Mesenchymal stem cell (in vitro differentiated cells and primary cell): ENCODE measurements around the gene ADARB2.

Experiments
- DNase-seq: peaks from one replicate; pipeline ENCODE4 v3.0.0-alpha.2; 2013
- H2AFZ ChIP-seq: one replicate; pipeline ENCODE4 v1.6.1; 2013; ENCODE audit warnings: low read depth, mild to moderate bottlenecking, control low read depth, inconsistent platforms, low read length, moderate library complexity
- H2AK5ac ChIP-seq: 2 replicates; pipeline ENCODE4 v1.6.1; 2013; ENCODE audit warnings: low read length, moderate library complexity, mild to moderate bottlenecking, inconsistent platforms; ENCODE audit not compliant: severe bottlenecking
- H2BK120ac ChIP-seq: one replicate; pipeline ENCODE4 v1.6.1; 2013; ENCODE audit warnings: low read depth, mild to moderate bottlenecking, inconsistent platforms, low read length, moderate library complexity
- H2BK12ac ChIP-seq, 2 experiments: one replicate each; pipeline ENCODE4 v1.6.1; 2013; ENCODE audit warnings: inconsistent platforms in 2 of 2, low read length in 2 of 2, mild to moderate bottlenecking in 2 of 2, moderate library complexity in 2 of 2, control low read depth in 1 of 2
- H2BK15ac ChIP-seq: one replicate; pipeline ENCODE4 v1.6.1; 2013; ENCODE audit warnings: mild to moderate bottlenecking, low read depth, inconsistent platforms; ENCODE audit not compliant: poor library complexity, severe bottlenecking
- H2BK5ac ChIP-seq: 2 replicates; pipeline ENCODE4 v1.6.1; 2013; ENCODE audit warnings: low read depth, mild to moderate bottlenecking, low read length, control low read depth, inconsistent platforms; ENCODE audit not compliant: poor library complexity, severe bottlenecking
- H3K14ac ChIP-seq, 2 experiments: one replicate each; pipeline ENCODE4 v1.6.1; 2013; ENCODE audit warnings: inconsistent platforms in 2 of 2, low read length in 2 of 2, control low read depth in 1 of 2, mild to moderate bottlenecking in 1 of 2, moderate library complexity in 1 of 2
- H3K18ac ChIP-seq, 2 experiments: one replicate each; pipeline ENCODE4 v1.6.1; 2013; ENCODE audit warnings: inconsistent platforms in 2 of 2, low read length in 2 of 2, control low read depth in 1 of 2, low read depth in 1 of 2, mild to moderate bottlenecking in 1 of 2
- H3K23ac ChIP-seq, 2 experiments: one replicate each; pipeline ENCODE4 v1.6.1; 2013; ENCODE audit warnings: inconsistent platforms in 2 of 2, low read length in 2 of 2, mild to moderate bottlenecking in 2 of 2, moderate library complexity in 2 of 2, control low read depth in 1 of 2
- H3K27ac ChIP-seq: 2 replicates; pipeline ENCODE4 v1.5.1; 2013; ENCODE audit warnings: mild to moderate bottlenecking, moderate library complexity, low read length, control low read depth, inconsistent platforms; ENCODE audit not compliant: poor library complexity, severe bottlenecking
- H3K27me3 ChIP-seq, 2 experiments: 2 replicates each; pipeline versions ENCODE4 v1.6.1 to v1.7.0; 2013; ENCODE audit warnings: low read length in 2 of 2, mild to moderate bottlenecking in 2 of 2, moderate library complexity in 2 of 2, control low read depth in 1 of 2, inconsistent platforms in 1 of 2; ENCODE audit not compliant: control insufficient read depth in 1 of 2, insufficient read depth in 1 of 2
- H3K36me3 ChIP-seq, 2 experiments: 2 replicates each; pipeline versions ENCODE4 v1.6.1 to v1.7.0; 2013; ENCODE audit warnings: low read length in 2 of 2, control low read depth in 1 of 2, inconsistent platforms in 1 of 2, low read depth in 1 of 2, mild to moderate bottlenecking in 1 of 2; ENCODE audit not compliant: insufficient read depth in 2 of 2, control insufficient read depth in 1 of 2
- H3K4ac ChIP-seq, 2 experiments: one replicate each; pipeline ENCODE4 v1.6.1; 2013; ENCODE audit warnings: inconsistent platforms in 2 of 2, low read length in 2 of 2, mild to moderate bottlenecking in 2 of 2, moderate library complexity in 2 of 2, control low read depth in 1 of 2, low read depth in 1 of 2
- H3K4me1 ChIP-seq: 2 replicates; pipeline ENCODE4 v1.6.1; 2013; ENCODE audit warnings: low read depth, low read length, control low read depth; ENCODE audit not compliant: control insufficient read depth, insufficient read depth
- H3K4me2 ChIP-seq: 2 replicates; pipeline ENCODE4 v1.6.1; 2013; ENCODE audit warnings: low read length, mild to moderate bottlenecking, inconsistent platforms; ENCODE audit not compliant: poor library complexity, severe bottlenecking
- H3K4me3 ChIP-seq, 2 experiments: 2 replicates each; pipeline versions ENCODE4 v1.5.1 to v1.7.0; 2013; ENCODE audit warnings: low read length in 2 of 2, mild to moderate bottlenecking in 2 of 2, control low read depth in 1 of 2, low read depth in 1 of 2; ENCODE audit not compliant: insufficient read depth in 1 of 2
- H3K79me1 ChIP-seq: replicated peaks from 2 replicates; pipeline ENCODE4 v1.6.1; 2013; ENCODE audit warnings: mild to moderate bottlenecking, control low read depth, low read length, inconsistent platforms; ENCODE audit not compliant: poor library complexity, severe bottlenecking
- H3K9ac ChIP-seq: 2 replicates; pipeline ENCODE4 v1.7.0; 2013; ENCODE audit warnings: mild to moderate bottlenecking, low read length, moderate library complexity
- H3K9me3 ChIP-seq: 2 replicates; pipeline ENCODE4 v1.7.0; 2013; ENCODE audit warnings: mild to moderate bottlenecking, low read length; ENCODE audit not compliant: control insufficient read depth
- H4K8ac ChIP-seq: one replicate; pipeline ENCODE4 v1.6.1; 2013; ENCODE audit warnings: inconsistent platforms, mild to moderate bottlenecking, low read length, moderate library complexity
- H4K91ac ChIP-seq: one replicate; pipeline ENCODE4 v1.6.1; 2013; ENCODE audit warnings: mild to moderate bottlenecking, low read length, inconsistent platforms
- WGBS: methylation state at CpG from one replicate; pipeline ENCODE4 v1.1.7; 2013; ENCODE audit warnings: mixed read lengths; 5-methylcytosine and 5-hydroxymethylcytosine counted together

ADARB2 gene

DNA sequence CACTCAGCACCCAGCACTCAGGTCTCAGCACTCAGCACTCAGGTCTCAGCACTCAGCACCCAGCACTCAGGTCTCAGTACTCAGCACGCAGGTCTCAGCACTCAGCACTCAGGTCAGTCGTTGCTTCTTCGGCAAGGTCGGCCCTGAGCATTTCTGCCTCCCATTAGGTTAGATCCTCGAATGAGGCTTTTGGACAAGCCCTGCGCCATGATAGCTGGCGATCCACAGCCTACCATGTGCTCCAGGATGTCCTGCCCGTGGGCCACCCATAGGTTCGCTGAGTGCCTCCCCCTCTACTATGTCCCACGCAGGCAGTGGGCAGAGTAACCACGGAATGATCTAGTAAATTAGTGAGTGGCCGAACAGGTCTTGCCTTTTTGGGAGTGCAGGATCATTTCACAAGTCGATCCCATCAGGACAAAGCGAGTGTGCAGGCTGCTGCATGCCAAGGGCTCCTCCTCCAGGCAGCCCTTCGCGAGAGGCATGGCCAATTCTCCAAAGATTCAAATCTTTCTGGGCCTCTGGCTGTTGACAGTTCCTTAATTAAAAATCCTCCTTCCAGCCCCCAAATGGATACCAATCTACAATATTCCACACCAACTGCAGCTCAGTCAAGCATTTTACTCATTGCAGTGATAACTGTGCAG lies 206.3 kb downstream of the ADARB2 start:
- no peak overlapping the region for H3K27ac ChIP-seq
- H3K14ac ChIP-seq = no peak overlapping the region
- H3K9me3 ChIP-seq = no peaks in the 10 kb centered on the region
- WGBS = 83% methylated on average over 16 of the region's 16 CpGs
- no peak overlapping the region for H2BK5ac ChIP-seq
- no peak overlapping the region for H3K23ac ChIP-seq
- H4K8ac ChIP-seq = no peak overlapping the region
- H2BK120ac ChIP-seq = no peak overlapping the region
- no peak overlapping the region for H2AK5ac ChIP-seq
- H3K36me3 ChIP-seq = no peaks in the 10 kb centered on the region
- no peaks in the 10 kb centered on the region for H3K79me1 ChIP-seq
- no peak overlapping the region for H3K4ac ChIP-seq
- no peak overlapping the region for H3K4me2 ChIP-seq
- H3K4me1 ChIP-seq = no peaks in the 10 kb centered on the region
- DNase-seq = no peak
- H2BK15ac ChIP-seq = no peak overlapping the region
- H3K18ac ChIP-seq = no peak overlapping the region
- no peak overlapping the region for H4K91ac ChIP-seq
- no peak overlapping the region for H2BK12ac ChIP-seq
- H3K27me3 ChIP-seq = no peaks in the 10 kb centered on the region
- H3K4me3 ChIP-seq = no peak overlapping the region
- H2AFZ ChIP-seq = no peak overlapping the region
- no peak overlapping the region for H3K9ac ChIP-seq

GRCh38 chr10:1529806-1530413 lies 207.4 kb downstream of the ADARB2 start:
- H2BK5ac ChIP-seq = no peak overlapping the region
- 83% methylated on average over 15 of the region's 15 CpGs for WGBS
- H4K91ac ChIP-seq = peak overlapping the region; percentile 66
- no peaks in the 10 kb centered on the region for H3K4me1 ChIP-seq
- no peak overlapping the region for H2BK120ac ChIP-seq
- no peak overlapping the region for H2BK15ac ChIP-seq
- no peak overlapping the region for H2AFZ ChIP-seq
- no peak overlapping the region for H3K4me3 ChIP-seq
- H3K27ac ChIP-seq = no peak overlapping the region
- H3K9me3 ChIP-seq = no peaks in the 10 kb centered on the region
- no peak overlapping the region for H3K14ac ChIP-seq
- no peak overlapping the region for H4K8ac ChIP-seq
- H3K4ac ChIP-seq = no peak overlapping the region
- DNase-seq = no peak
- H3K36me3 ChIP-seq = no peaks in the 10 kb centered on the region
- no peak overlapping the region for H3K4me2 ChIP-seq
- H2BK12ac ChIP-seq = no peak overlapping the region
- no peak overlapping the region for H3K23ac ChIP-seq
- no peak overlapping the region for H3K9ac ChIP-seq
- H3K79me1 ChIP-seq = no peaks in the 10 kb centered on the region
- H3K27me3 ChIP-seq = no peaks in the 10 kb centered on the region
- H2AK5ac ChIP-seq = no peak overlapping the region
- no peak overlapping the region for H3K18ac ChIP-seq

- no peaks in the 10 kb centered on the region for H3K4me1 ChIP-seq
- H3K36me3 ChIP-seq = no peaks in the 10 kb centered on the region
- no peak overlapping the region for H3K4ac ChIP-seq
- H2BK15ac ChIP-seq = no peak overlapping the region
- no peak overlapping the region for H3K23ac ChIP-seq
- no peak overlapping the region for H2AFZ ChIP-seq
- H4K8ac ChIP-seq = no peak overlapping the region
- no peak overlapping the region for H3K4me3 ChIP-seq
- H2BK120ac ChIP-seq = no peak overlapping the region
- H4K91ac ChIP-seq = no peak overlapping the region
- no peaks in the 10 kb centered on the region for H3K9me3 ChIP-seq
- no peak overlapping the region for H3K18ac ChIP-seq
- no peak overlapping the region for H3K9ac ChIP-seq
- H2AK5ac ChIP-seq = no peak overlapping the region
- WGBS = 84% methylated on average over 14 of the region's 15 CpGs
- no peaks in the 10 kb centered on the region for H3K79me1 ChIP-seq
- no peak overlapping the region for H3K27ac ChIP-seq
- no peak overlapping the region for H2BK12ac ChIP-seq
- H3K14ac ChIP-seq = no peak overlapping the region
- H2BK5ac ChIP-seq = no peak overlapping the region
- H3K27me3 ChIP-seq = no peaks in the 10 kb centered on the region
- H3K4me2 ChIP-seq = no peak overlapping the region
- DNase-seq = no peak
Measured at GRCh38 chr10:1527951-1528350, 209.4 kb downstream of the ADARB2 start.

- H3K4ac ChIP-seq = no peak overlapping the region
- WGBS = 65% methylated on average over 17 of the region's 18 CpGs
Measured at GRCh38 chr10:1526436-1527055, 210.8 kb downstream of the ADARB2 start.

More at GRCh38 chr10:1526436-1527055, 210.8 kb downstream of the ADARB2 start:
- Histone ChIP-seq H3K9ac (no peak overlapping the region), H3K36me3 (no peaks in the 10 kb centered on the region), H2AK5ac (no peak overlapping the region), H4K8ac (no peak overlapping the region), H2BK12ac (no peak overlapping the region), H3K18ac (no peak overlapping the region), H3K14ac (no peak overlapping the region), H2BK5ac (no peak overlapping the region), H3K27ac (no peak overlapping the region), H2AFZ (no peak overlapping the region), H3K23ac (no peak overlapping the region), H3K79me1 (no peaks in the 10 kb centered on the region), H4K91ac (no peak overlapping the region), H3K4me1 (peaks cover 3% of the 10 kb centered on the region), H3K27me3 (no peaks in the 10 kb centered on the region), H3K4me2 (no peak overlapping the region), H2BK15ac (no peak overlapping the region), H2BK120ac (no peak overlapping the region), H3K4me3 (no peak overlapping the region), H3K9me3 (peaks cover 3% of the 10 kb centered on the region)
- DNase-seq = no peak
